ENCODE results near the gene C16orf46.

Gene C16orf46

DNA sequence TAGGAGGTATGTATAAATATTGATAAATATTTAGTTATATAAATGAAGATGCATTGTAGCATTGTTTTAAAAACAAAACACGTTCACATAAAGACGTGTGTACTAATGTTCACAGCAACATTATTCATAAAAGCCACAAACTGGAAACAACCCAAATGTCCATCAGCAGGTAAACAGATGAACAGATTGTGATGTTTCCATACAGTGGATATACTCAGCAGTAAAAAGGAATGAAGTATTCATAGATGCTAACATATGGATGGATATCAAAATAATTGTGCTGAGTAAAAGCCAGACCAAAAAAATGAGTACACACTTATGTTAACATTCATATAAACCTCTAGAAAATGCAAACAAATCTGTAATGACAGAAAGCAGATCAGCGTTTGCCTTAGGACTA is 64.1 kb downstream of the C16orf46 start:
- DNase-seq: no peak

All from fibroblast of skin of scalp (primary cell).